HepG2 (cell line): ENCODE data around the gene BAHD1. TPM values are rescaled to one million over a fixed set of nuclear protein-coding genes. Genes with fewer than 3 reads are reported as not detected.

Source experiments
- AFF4 ChIP-seq: sonication (generic); formaldehyde crosslinking; IDR thresholded peaks from 2 replicates; pipeline ENCODE4 v1.4.0; 2020; ENCODE audit warnings: missing genetic modification reagents
- ARNTL ChIP-seq: sonication (generic); formaldehyde crosslinking; IDR thresholded peaks from 2 replicates; pipeline ENCODE4 v1.4.0; 2020; ENCODE audit warnings: mild to moderate bottlenecking, missing genetic modification reagents
- CBX1 ChIP-seq: IDR thresholded peaks from one replicate; pipeline ENCODE4 v1.6.1; 2016; ENCODE audit warnings: antibody characterized with exemption, low read depth
- GABPB1 ChIP-seq: IDR thresholded peaks from 2 replicates; pipeline ENCODE4 v1.6.1; 2016; ENCODE audit warnings: mild to moderate bottlenecking, missing genetic modification reagents, moderate library complexity, missing compliant biosample characterization
- HDAC1 ChIP-seq: sonication (generic); formaldehyde crosslinking; IDR thresholded peaks from 2 replicates; pipeline ENCODE4 v1.5.1; 2020; ENCODE audit warnings: mild to moderate bottlenecking, missing genetic modification reagents
- NR2F1 ChIP-seq, 2 experiments: fragments of 450-650 bp in 1 of 2; formaldehyde crosslinking in 1 of 2; IDR thresholded peaks; 2 replicates each; pipeline versions ENCODE4 v1.5.0 to v1.6.1; 2016 to 2020; ENCODE audit warnings: mild to moderate bottlenecking in 1 of 2, missing compliant biosample characterization in 1 of 2, missing genetic modification reagents in 1 of 2, moderate library complexity in 1 of 2
- SAFB2 ChIP-seq: sonication (generic); formaldehyde crosslinking; IDR thresholded peaks from 2 replicates; pipeline ENCODE4 v1.5.1; 2020; ENCODE audit warnings: missing genetic modification reagents, low read depth, mild to moderate bottlenecking, borderline replicate concordance
- U2AF1 ChIP-seq: fragments of 200-400 bp; formaldehyde crosslinking; optimal IDR thresholded peaks from 2 replicates; pipeline ENCODE3; 2017; ENCODE audit warnings: mild to moderate bottlenecking, low read depth, low read length
- ZBTB7B ChIP-seq: sonication (generic); formaldehyde crosslinking; IDR thresholded peaks from 2 replicates; pipeline ENCODE4 v1.4.0; 2020; ENCODE audit warnings: missing genetic modification reagents
- ZNF263 ChIP-seq: sonication (generic); formaldehyde crosslinking; IDR thresholded peaks from 2 replicates; pipeline ENCODE4 v1.4.0; 2020; ENCODE audit warnings: missing genetic modification reagents
- ZNF337 ChIP-seq: sonication (generic); formaldehyde crosslinking; IDR thresholded peaks from 2 replicates; pipeline ENCODE4 v1.5.1; 2020; ENCODE audit warnings: missing genetic modification reagents, low read depth, mild to moderate bottlenecking, borderline replicate concordance
- ZNF367 ChIP-seq: sonication (generic); formaldehyde crosslinking; IDR thresholded peaks from 2 replicates; pipeline ENCODE4 v1.4.0; 2020; ENCODE audit warnings: missing genetic modification reagents, borderline replicate concordance
- ZNF577 ChIP-seq: sonication (generic); formaldehyde crosslinking; IDR thresholded peaks from 2 replicates; pipeline ENCODE4 v1.4.0; 2020; ENCODE audit warnings: mild to moderate bottlenecking, low read depth, missing genetic modification reagents, borderline replicate concordance
- ZNF850 ChIP-seq: sonication (generic); formaldehyde crosslinking; conservative IDR thresholded peaks from 2 replicates; pipeline ENCODE4 v1.9.0; 2021; ENCODE audit warnings: mild to moderate bottlenecking, missing genetic modification reagents
- ZSCAN25 ChIP-seq: sonication (generic); formaldehyde crosslinking; IDR thresholded peaks from 2 replicates; pipeline ENCODE4 v1.8.0; 2022; ENCODE audit warnings: mild to moderate bottlenecking, missing genetic modification reagents
- polyA plus RNA-seq, 8 experiments: library from polyadenylated mRNA; depleted of rRNA in 3 of 8; stranded (reverse) in 7 of 8; unstranded in 1 of 8; fragments of >200 nt; fragmentation: Illumina TruSeq in 4 of 8; extraction: Trizol in 4 of 8; gene quantifications; 2 replicates each; pipeline versions ENCODE4 v1.2.1 to v1.2.3, GENCODE V29; 2011 to 2016; ENCODE audit warnings: low read depth in 4 of 8, missing spikeins in 1 of 8, mixed read lengths in 1 of 8; ENCODE audit not compliant: insufficient read depth in 1 of 8
- total RNA-seq, 5 experiments: library from RNA; depleted of rRNA; stranded (reverse); fragments of >200 nt; fragmentation: Illumina TruSeq; extraction: Trizol; gene quantifications; 2 replicates each; pipeline ENCODE4 v1.2.3, GENCODE V29; 2016; ENCODE audit warnings: low read depth in 1 of 5
- TF ChIP-seq, protein P1 (sequence below), 2 experiments: sonication (generic) in 1 of 2; formaldehyde crosslinking in 1 of 2; IDR thresholded peaks; 2 replicates each; pipeline versions ENCODE4 v1.4.0 to v1.6.1; 2018 to 2020; ENCODE audit warnings: missing genetic modification reagents in 2 of 2, borderline replicate concordance in 1 of 2, low read depth in 1 of 2, mild to moderate bottlenecking in 1 of 2, missing biosample characterization in 1 of 2
- TF ChIP-seq, protein P2 (sequence below): sonication (generic); formaldehyde crosslinking; IDR thresholded peaks from 2 replicates; pipeline ENCODE4 v1.5.0; 2020; ENCODE audit warnings: missing genetic modification reagents, mild to moderate bottlenecking, borderline replicate concordance

Gene BAHD1
- total and polyA plus RNA-seq, 2 of the 13 experiments (the other 11 are each of a cell fraction or from before 2014, with no cell fraction given), result 3.3 to 8.7 TPM

- TF ChIP-seq GABPB1 (CRISPR knock-in tag), result peak; percentile 49; the same call in 1 of the 2 replicates
- no peak for TF ChIP-seq ZNF367 (CRISPR knock-in tag)
- no peak for TF ChIP-seq ZNF850 (CRISPR knock-in tag)
- peak; percentile 76 for TF ChIP-seq ZBTB7B (CRISPR knock-in tag)
- TF ChIP-seq ZNF337 (CRISPR knock-in tag), result 0 out of 2 replicates have a peak, but pooled peaks have one; percentile 22
- TF ChIP-seq CBX1, result no peak
- no peak for TF ChIP-seq ARNTL (CRISPR knock-in tag)
- no peak for TF ChIP-seq NR2F1 (CRISPR knock-in tag; IDR thresholded peaks at IDR 0.05)
- TF ChIP-seq U2AF1, result no peak
- TF ChIP-seq, protein P1, sequence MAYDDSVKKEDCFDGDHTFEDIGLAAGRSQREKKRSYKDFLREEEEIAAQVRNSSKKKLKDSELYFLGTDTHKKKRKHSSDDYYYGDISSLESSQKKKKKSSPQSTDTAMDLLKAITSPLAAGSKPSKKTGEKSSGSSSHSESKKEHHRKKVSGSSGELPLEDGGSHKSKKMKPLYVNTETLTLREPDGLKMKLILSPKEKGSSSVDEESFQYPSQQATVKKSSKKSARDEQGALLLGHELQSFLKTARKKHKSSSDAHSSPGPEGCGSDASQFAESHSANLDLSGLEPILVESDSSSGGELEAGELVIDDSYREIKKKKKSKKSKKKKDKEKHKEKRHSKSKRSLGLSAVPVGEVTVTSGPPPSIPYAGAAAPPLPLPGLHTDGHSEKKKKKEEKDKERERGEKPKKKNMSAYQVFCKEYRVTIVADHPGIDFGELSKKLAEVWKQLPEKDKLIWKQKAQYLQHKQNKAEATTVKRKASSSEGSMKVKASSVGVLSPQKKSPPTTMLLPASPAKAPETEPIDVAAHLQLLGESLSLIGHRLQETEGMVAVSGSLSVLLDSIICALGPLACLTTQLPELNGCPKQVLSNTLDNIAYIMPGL (CRISPR knock-in tag; IDR thresholded peaks at IDR 0.05; ENCODE audit: borderline replicate concordance in 1 of 2, low read depth in 1 of 2), result peak in 1 of 2 experiments; percentile 62; a peak in 3 of 4 replicates
- peak; percentile 46; the same call in 1 of the 2 replicates for TF ChIP-seq ZNF263 (CRISPR knock-in tag)
- 0 out of 2 replicates have a peak, but pooled peaks have one; percentile 42 for TF ChIP-seq ZSCAN25
- no peak for TF ChIP-seq ZNF577 (CRISPR knock-in tag)
- peak; percentile 53; the same call in 1 of the 2 replicates for TF ChIP-seq HDAC1 (CRISPR knock-in tag)
- TF ChIP-seq, protein P2, sequence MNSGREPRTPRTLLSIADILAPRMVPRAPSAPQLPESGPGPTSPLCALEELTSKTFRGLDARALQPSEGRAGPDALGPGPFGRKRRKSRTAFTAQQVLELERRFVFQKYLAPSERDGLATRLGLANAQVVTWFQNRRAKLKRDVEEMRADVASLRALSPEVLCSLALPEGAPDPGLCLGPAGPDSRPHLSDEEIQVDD (CRISPR knock-in tag), result no peak
- TF ChIP-seq SAFB2, result no peak
- TF ChIP-seq AFF4 (CRISPR knock-in tag), result no peak
Observed at GRCh38 chr15:40441565-40442531, 1.1 kb downstream of the BAHD1 start (continued).
